Adrenal gland (tissue), 12 donors: ENCODE data around the gene RPTN. TPM values are rescaled to one million over a fixed set of nuclear protein-coding genes. Genes with fewer than 3 reads are reported as not detected.
A peak's percentile ranks its signal among the peaks of the same experiment; 100 is the strongest.

Experiments
- DNase-seq, 7 donors: peaks; one replicate each; pipeline ENCODE4 v3.0.0-alpha.2; 2019 to 2020
- H3K27ac ChIP-seq, 5 donors: fragments of 200-600 bp; sonication (generic) in 4 of 5; 1 replicate in 3 of 5; 2 replicates in 2 of 5; pipeline versions ENCODE4 v1.5.1 to v1.8.0; 2016 to 2020; ENCODE audit warnings: mild to moderate bottlenecking in 1 of 5
- H3K27me3 ChIP-seq: fragments of 200-600 bp; 2 replicates; pipeline ENCODE4 v1.8.0; 2021
- H3K36me3 ChIP-seq, 2 donors: fragments of 200-600 bp; replicated peaks in 1 of 2; 1 replicate in 1 of 2; 2 replicates in 1 of 2; pipeline versions ENCODE4 v1.5.1 to v1.8.0; 2018 to 2022
- H3K4me1 ChIP-seq, 2 donors: fragments of 200-600 bp; replicated peaks in 1 of 2; 1 replicate in 1 of 2; 2 replicates in 1 of 2; pipeline versions ENCODE4 v1.5.1 to v1.8.0; 2018 to 2021
- H3K4me3 ChIP-seq, 4 donors: fragments of 200-600 bp; sonication (generic) in 3 of 4; one replicate each; pipeline ENCODE4 v1.5.1; 2016 to 2018
- H3K9me3 ChIP-seq, 3 donors: fragments of 200-600 bp; sonication (generic) in 1 of 3; replicated peaks in 1 of 3; 1 replicate in 2 of 3; 2 replicates in 1 of 3; pipeline versions ENCODE4 v1.5.1 to v1.8.0; 2016 to 2021
- CTCF ChIP-seq, 6 experiments: fragments of 450-650 bp in 4 of 6; fragments of 200-600 bp in 2 of 6; sonication (generic) in 1 of 6; IDR thresholded peaks; 1 replicate in 5 of 6; 2 replicates in 1 of 6; pipeline versions ENCODE4 v1.5.1 to v1.8.0; 2016 to 2021; ENCODE audit warnings: antibody characterized with exemption in 6 of 6, mild to moderate bottlenecking in 2 of 6, moderate library complexity in 1 of 6
- POLR2A ChIP-seq, 2 donors: fragments of 450-650 bp; IDR thresholded peaks; one replicate each; pipeline ENCODE4 v1.6.1; 2017; ENCODE audit warnings: antibody characterized with exemption in 2 of 2, mild to moderate bottlenecking in 2 of 2, moderate library complexity in 1 of 2
- WGBS, 4 donors: extraction: QIAGEN DNeasy Blood & Tissue Kit in 2 of 4; methylation state at CpG; one replicate each; pipeline versions ENCODE4 v1.1.5 to v1.1.7; 2013 to 2017; 5-methylcytosine and 5-hydroxymethylcytosine counted together
- intact Hi-C, 2 donors: fragments of 100-400 bp; cut with DNase I; formaldehyde crosslinking; loops; one replicate each; pipeline versions ENCODE4 v1.14.1 to v1.15.0; 2022 to 2023
- polyA plus RNA-seq, 3 donors: library from polyadenylated mRNA; stranded (reverse); fragments of 200-250 nt in 2 of 3; fragments of 350-450 nt in 1 of 3; fragmentation: Illumina TruSeq in 1 of 3; extraction: RNeasy Lipid Tissue Mini Kit (QIAGEN cat#74804) in 1 of 3; gene quantifications; one replicate each; pipeline ENCODE4 v1.2.3, GENCODE V29; 2013 to 2014
- total RNA-seq, 9 donors: library from RNA; depleted of rRNA in 4 of 9; stranded (reverse); fragments of >200 nt in 4 of 9; fragments of 120-200 nt in 1 of 9; fragmentation: NEBNext Ultra II Directional in 1 of 9; extraction: Animal tissue kit (Norgen Biotek cat#: 25700) in 1 of 9; gene quantifications; one replicate each; pipeline versions ENCODE4 v1.1.0 to v1.2.4, GENCODE V29; 2013 to 2023
- donor health status: healthy with polysubstance abuse.
- donor health status: Bipolar disorder and iron deficiency.
- donor health status: DM: yes; HTN: yes; CAD: no.
- donor health status: DM: no; HTN: no; CAD: no.
- donor health status: DM: no; HTN: no; CAD: no.
- donor health status: DM: yes; HTN: yes; CAD: no.

Gene RPTN
- total and polyA plus RNA-seq, 12 donors: not detected

- H3K4me1 ChIP-seq: peaks cover 4 to 5% of the 10 kb centered on the region in 2 donors
- H3K27me3 ChIP-seq: no peaks in the 10 kb centered on the region
- H3K27ac ChIP-seq: peak overlapping the region in 1 of 5 donors; percentile 54
- H3K36me3 ChIP-seq: no peaks in the 10 kb centered on the region
- no peak for TF ChIP-seq POLR2A (IDR thresholded peaks at IDR 0.05)
- TF ChIP-seq CTCF (IDR thresholded peaks at IDR 0.05): peak in 1 of 6 experiments; percentile 12
- no peaks in the 10 kb centered on the region for H3K9me3 ChIP-seq
- DNase-seq: no peak
- no peak overlapping the region for H3K4me3 ChIP-seq
- 0 to 22% (median 5%) methylated on average over 1 of the region's 1 CpG for WGBS, 4 donors
- intact Hi-C loops: no loop called here
Observed at GRCh38 chr1:152162792-152163463, 3.9 kb upstream of the RPTN start.

GRCh38 chr1:152160576-152160975 is 1.5 kb upstream of the RPTN start:
- DNase-seq: no peak
- intact Hi-C loops: no loop called here
- TF ChIP-seq POLR2A (IDR thresholded peaks at IDR 0.05): no peak
- TF ChIP-seq CTCF (IDR thresholded peaks at IDR 0.05): no peak
- H3K4me1 ChIP-seq: peaks cover 0 to 5% of the 10 kb centered on the region in 2 donors
- no peaks in the 10 kb centered on the region for H3K36me3 ChIP-seq
- no peak overlapping the region for H3K4me3 ChIP-seq
- no peaks in the 10 kb centered on the region for H3K9me3 ChIP-seq
- H3K27me3 ChIP-seq: no peaks in the 10 kb centered on the region
- whole genome bisulfite sequencing, 4 donors: 62 to 72% (median 69%) methylated on average over 3 of the region's 3 CpGs
- peak overlapping the region in 1 of 5 donors; percentile 31 for H3K27ac ChIP-seq

GRCh38 chr1:152153996-152154395 is 5.0 kb downstream of the RPTN start:
- H3K27ac ChIP-seq: no peak overlapping the region
- intact Hi-C loops: no loop called here
- peaks cover 3% of the 10 kb centered on the region for H3K27me3 ChIP-seq
- DNase-seq: no peak
- no peaks in the 10 kb centered on the region for H3K36me3 ChIP-seq
- no peaks in the 10 kb centered on the region for H3K4me1 ChIP-seq
- no peaks in the 10 kb centered on the region for H3K9me3 ChIP-seq
- H3K4me3 ChIP-seq: no peak overlapping the region
- TF ChIP-seq CTCF (IDR thresholded peaks at IDR 0.05) (no peak), POLR2A (IDR thresholded peaks at IDR 0.05) (no peak)
- WGBS, 4 donors: 71 to 85% (median 82%) methylated on average over 3 of the region's 3 CpGs

GRCh38 chr1:152151646-152152045 is 7.4 kb downstream of the RPTN start:
- no peaks in the 10 kb centered on the region for H3K4me1 ChIP-seq
- no peak overlapping the region for H3K4me3 ChIP-seq
- TF ChIP-seq POLR2A (IDR thresholded peaks at IDR 0.05): no peak
- TF ChIP-seq CTCF (IDR thresholded peaks at IDR 0.05): no peak
- H3K27ac ChIP-seq: no peak overlapping the region
- WGBS, 4 donors: 56 to 68% (median 62%) methylated on average over 2 of the region's 2 CpGs
- H3K27me3 ChIP-seq: peaks cover 3% of the 10 kb centered on the region
- H3K9me3 ChIP-seq: peaks cover 0 to 11% (median 0%) of the 10 kb centered on the region in 3 donors
- H3K36me3 ChIP-seq: no peaks in the 10 kb centered on the region
- intact Hi-C loops: no loop called here
- DNase-seq: no peak
